DND-41 (cell line): ENCODE results near the gene GM2A.

ENCODE experiments used
- EZH2 ChIP-seq: IDR thresholded peaks from 3 replicates; pipeline ENCODE4 v1.6.1; 2012; ENCODE audit warnings: borderline replicate concordance, low read depth, mild to moderate bottlenecking, moderate library complexity, low read length, inconsistent platforms; ENCODE audit not compliant: severe bottlenecking
- TF ChIP-seq, protein P1 (sequence below): IDR thresholded peaks from 2 replicates; pipeline ENCODE4 v1.5.1; 2012; ENCODE audit warnings: borderline replicate concordance, low read length, moderate library complexity, mild to moderate bottlenecking; ENCODE audit not compliant: poor library complexity, severe bottlenecking; ENCODE audit errors: extremely low read depth

DNA sequence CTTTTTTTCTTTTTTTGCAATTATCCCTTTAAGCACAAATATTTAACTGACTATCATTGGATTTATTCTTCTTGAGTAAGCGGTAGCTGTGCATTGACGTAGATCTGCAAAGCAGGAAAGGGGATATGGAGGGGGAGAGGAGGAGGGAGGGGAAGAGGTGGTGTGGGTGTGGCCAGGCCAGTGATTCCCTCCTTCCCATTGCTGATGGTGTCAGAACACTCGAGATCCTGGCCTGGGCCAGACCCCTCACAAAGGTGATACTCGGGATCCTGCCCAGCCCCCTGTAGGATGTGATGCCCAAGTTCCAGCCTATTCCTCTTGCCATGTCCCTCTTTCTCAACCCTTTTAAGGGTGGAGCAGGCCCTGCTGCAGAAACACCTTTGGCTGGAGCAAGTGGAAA lies 40.6 kb downstream of the GM2A start:
- TF ChIP-seq, protein P1, sequence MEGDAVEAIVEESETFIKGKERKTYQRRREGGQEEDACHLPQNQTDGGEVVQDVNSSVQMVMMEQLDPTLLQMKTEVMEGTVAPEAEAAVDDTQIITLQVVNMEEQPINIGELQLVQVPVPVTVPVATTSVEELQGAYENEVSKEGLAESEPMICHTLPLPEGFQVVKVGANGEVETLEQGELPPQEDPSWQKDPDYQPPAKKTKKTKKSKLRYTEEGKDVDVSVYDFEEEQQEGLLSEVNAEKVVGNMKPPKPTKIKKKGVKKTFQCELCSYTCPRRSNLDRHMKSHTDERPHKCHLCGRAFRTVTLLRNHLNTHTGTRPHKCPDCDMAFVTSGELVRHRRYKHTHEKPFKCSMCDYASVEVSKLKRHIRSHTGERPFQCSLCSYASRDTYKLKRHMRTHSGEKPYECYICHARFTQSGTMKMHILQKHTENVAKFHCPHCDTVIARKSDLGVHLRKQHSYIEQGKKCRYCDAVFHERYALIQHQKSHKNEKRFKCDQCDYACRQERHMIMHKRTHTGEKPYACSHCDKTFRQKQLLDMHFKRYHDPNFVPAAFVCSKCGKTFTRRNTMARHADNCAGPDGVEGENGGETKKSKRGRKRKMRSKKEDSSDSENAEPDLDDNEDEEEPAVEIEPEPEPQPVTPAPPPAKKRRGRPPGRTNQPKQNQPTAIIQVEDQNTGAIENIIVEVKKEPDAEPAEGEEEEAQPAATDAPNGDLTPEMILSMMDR = no peak
- TF ChIP-seq EZH2 = no peak
